Stimulated activated CD8-positive, alpha-beta memory T cell treated with anti-CD3 and anti-CD28 coated beads, Interleukin-7, amount 100 ng/mL, for 1 hour (primary cell): Measurements from ENCODE around the gene ABCG4.
"Not testable (repeated sequence)": the region's sequence is repeated elsewhere in the genome, so short reads cannot be mapped to it uniquely, and the experiment has no call there.

Experiments
- DNase-seq, 2 donors: peaks; one replicate each; pipeline ENCODE4 v3.0.0-alpha.2; 2020; ENCODE audit warnings: low read depth in 2 of 2

The ABCG4 gene

GRCh38 chr11:119154178-119154577, 5.3 kb downstream of the ABCG4 start:
- no peak for DNase-seq

GRCh38 chr11:119155733-119156492, 7.1 kb downstream of the ABCG4 start:
- DNase-seq, result no peak

GRCh38 chr11:119156496-119156895, 7.6 kb downstream of the ABCG4 start:
- no peak for DNase-seq

GRCh38 chr11:119157063-119157462, 8.2 kb downstream of the ABCG4 start:
- no peak for DNase-seq

- no peak for DNase-seq
Measured at GRCh38 chr11:119158467-119158866, 9.6 kb downstream of the ABCG4 start.

GRCh38 chr11:119160151-119160550, 11.3 kb downstream of the ABCG4 start:
- DNase-seq, result no peak

- DNase-seq, result no peak
Measured at GRCh38 chr11:119161871-119162270, 13.0 kb downstream of the ABCG4 start.

GRCh38 chr11:119166368-119167076, 17.7 kb downstream of the ABCG4 start:
- no peak for DNase-seq

- not testable (repeated sequence) for DNase-seq
Measured at GRCh38 chr11:119167077-119167458, 18.2 kb downstream of the ABCG4 start.

- DNase-seq, result no peak
Measured at GRCh38 chr11:119167933-119168332, 19.1 kb downstream of the ABCG4 start.

GRCh38 chr11:119168471-119169281, 19.8 kb downstream of the ABCG4 start, which contains the start of gene NLRX1:
NLRX1 (plus strand) TSS chr11:119168725; CDS start chr11:119171404, 2,679 bp downstream.
- DNase-seq, result peak; percentile 54 to 71

- DNase-seq, result no peak
Measured at GRCh38 chr11:119169282-119169719, 20.4 kb downstream of the ABCG4 start.

- no peak for DNase-seq
Measured at GRCh38 chr11:119172513-119172912, 23.7 kb downstream of the ABCG4 start.

GRCh38 chr11:119173453-119173852, 24.6 kb downstream of the ABCG4 start:
- no peak for DNase-seq

- no peak for DNase-seq
Measured at GRCh38 chr11:119175493-119176077, 26.7 kb downstream of the ABCG4 start.

- no peak for DNase-seq
Measured at GRCh38 chr11:119178166-119178680, 29.4 kb downstream of the ABCG4 start.

GRCh38 chr11:119179342-119179741, 30.5 kb downstream of the ABCG4 start:
- DNase-seq, result no peak

- no peak for DNase-seq
Measured at GRCh38 chr11:119179983-119180382, 31.1 kb downstream of the ABCG4 start.

GRCh38 chr11:119180729-119181676, 32.2 kb downstream of the ABCG4 start:
- DNase-seq, result no peak

- no peak for DNase-seq
Measured at GRCh38 chr11:119181677-119182412, 33.0 kb downstream of the ABCG4 start.
